ENCODE results near the gene LINC01488. TPM values are rescaled to one million over a fixed set of nuclear protein-coding genes. Genes with fewer than 3 reads are reported as not detected.
A peak's percentile ranks its signal among the peaks of the same experiment; 100 is the strongest.

The LINC01488 gene
- total and polyA plus RNA-seq, 2 of the 13 experiments (the other 11 are each of a cell fraction or from before 2014, with no cell fraction given): 0.26 to 0.58 TPM

GRCh38 chr11:69497221-69497787 is 15.8 kb downstream of the LINC01488 start (continued):
- TF ChIP-seq ATF7-NPFF (CRISPR knock-in tag; IDR thresholded peaks at IDR 0.05; ENCODE audit: low read depth) (0 out of 2 replicates have a peak, but pooled peaks have one; percentile 46), ZNF256 (CRISPR knock-in tag; conservative IDR thresholded peaks at IDR 0.05) (0 out of 2 replicates have a peak, but pooled peaks have one; percentile 56), ZFY (CRISPR knock-in tag; IDR thresholded peaks at IDR 0.05) (peak; percentile 75), BRD4 (CRISPR knock-in tag; IDR thresholded peaks at IDR 0.05) (no peak), ZBTB20 (CRISPR knock-in tag; IDR thresholded peaks at IDR 0.05; ENCODE audit: borderline replicate concordance, low read depth) (0 out of 2 replicates have a peak, but pooled peaks have one; percentile 29), TFE3 (CRISPR knock-in tag; IDR thresholded peaks at IDR 0.05) (peak; percentile 75), BHLHE40 (IDR thresholded peaks at IDR 0.05; ENCODE audit: low read length) (0 out of 2 replicates have a peak, but pooled peaks have one; percentile 55), HMG20A (CRISPR knock-in tag; IDR thresholded peaks at IDR 0.05; ENCODE audit: borderline replicate concordance) (peak; percentile 63; the same call in 1 of the 2 replicates), ZNF543 (CRISPR knock-in tag; IDR thresholded peaks at IDR 0.05) (0 out of 2 replicates have a peak, but pooled peaks have one; percentile 44), ZIK1 (CRISPR knock-in tag; IDR thresholded peaks at IDR 0.05; ENCODE audit: borderline replicate concordance, low read depth) (0 out of 2 replicates have a peak, but pooled peaks have one; percentile 38), ZNF407 (CRISPR knock-in tag; IDR thresholded peaks at IDR 0.05; ENCODE audit: not compliant biosample characterization) (no peak), ATF7 (IDR thresholded peaks at IDR 0.05) (peak; percentile 74), ATF7 (CRISPR knock-in tag; IDR thresholded peaks at IDR 0.05) (peak; percentile 97), HNRNPUL1 (IDR thresholded peaks at IDR 0.05; ENCODE audit: low read depth, low read length) (no peak), ZNF143 (CRISPR knock-in tag; IDR thresholded peaks at IDR 0.05) (0 out of 2 replicates have a peak, but pooled peaks have one; percentile 12), FOXM1 (CRISPR knock-in tag; IDR thresholded peaks at IDR 0.05) (no peak), ATF2 (CRISPR knock-in tag; IDR thresholded peaks at IDR 0.05) (peak; percentile 93)
